ENCODE measurements around the gene MPRIP. TPM values are rescaled to one million over a fixed set of nuclear protein-coding genes. Genes with fewer than 3 reads are reported as not detected.

MPRIP gene
- total and polyA plus RNA-seq, 4 donors, result 121 to 342 (median 175) TPM

- DNase-seq, result no peak
- WGBS, 2 donors, result 89 to 91% methylated on average over 14 of the region's 14 CpGs
Measured at GRCh38 chr17:16997514-16998429, 44.5 kb upstream of the MPRIP start.

DNA sequence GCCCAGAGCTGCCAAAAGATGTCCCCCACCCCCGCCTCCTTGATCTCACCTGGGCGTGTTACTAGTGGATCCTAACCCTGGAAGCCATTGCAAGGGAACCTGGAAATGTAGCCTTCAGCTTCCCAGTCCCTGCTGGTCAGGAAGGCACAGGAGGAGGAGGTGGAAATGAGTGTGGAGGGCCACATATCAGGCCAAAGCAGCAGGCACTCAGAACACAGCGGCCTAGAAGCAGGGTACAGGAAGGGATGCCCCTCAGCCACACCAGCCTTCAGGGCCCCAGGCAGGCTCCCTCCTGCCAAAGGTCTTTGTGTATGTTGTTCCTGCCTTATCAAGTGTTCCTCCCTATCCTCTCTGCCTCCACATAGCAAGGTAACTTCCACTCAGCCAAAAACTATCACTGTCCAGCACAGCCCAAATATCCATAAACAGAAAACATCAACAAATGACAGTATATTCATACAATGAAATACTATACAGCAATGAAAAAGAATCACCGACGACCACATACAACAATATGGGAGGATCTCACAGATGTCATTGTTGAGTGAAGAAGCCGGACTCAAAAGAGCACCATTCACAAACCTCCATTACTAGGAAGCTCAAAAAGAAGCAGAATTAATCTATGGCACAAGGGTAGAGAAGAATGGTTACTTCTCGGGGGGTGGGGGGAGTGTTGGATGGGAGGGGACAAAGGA is 42.2 kb upstream of the MPRIP start:
- ATAC-seq (ENCODE audit: insufficient read depth, low FRiP score), result no peak
- peaks cover 0 to 12% (median 3%) of the 10 kb centered on the region in 5 donors for H3K4me1 ChIP-seq (ENCODE audit: control insufficient read depth in 5 of 5, insufficient read depth in 5 of 5, low read length in 5 of 5)
- no peak overlapping the region for H3K4me3 ChIP-seq
- no peaks in the 10 kb centered on the region for H3K36me3 ChIP-seq (ENCODE audit: control insufficient read depth in 4 of 4, insufficient read depth in 4 of 4, low read length in 4 of 4)
- no peak for DNase-seq
- H3K9ac ChIP-seq (ENCODE audit: insufficient read depth in 1 of 2, low read length in 2 of 2), result no peak overlapping the region
- 89 to 95% methylated on average over 7 of the region's 7 CpGs for WGBS, 2 donors
- no peaks in the 10 kb centered on the region for H3K9me3 ChIP-seq (ENCODE audit: control insufficient read depth in 4 of 4, insufficient read depth in 3 of 4, low read length in 3 of 4)
- TF ChIP-seq CTCF (IDR thresholded peaks at IDR 0.05; ENCODE audit: control extremely low read depth, extremely low read depth), result no peak
- H3K27me3 ChIP-seq (ENCODE audit: control insufficient read depth in 3 of 3, insufficient read depth in 3 of 3, low read length in 2 of 3), result no peaks in the 10 kb centered on the region
- no peak overlapping the region for H3K27ac ChIP-seq (ENCODE audit: low read depth in 1 of 2, low read length in 1 of 2)

More at GRCh38 chr17:16997514-16998429, 44.5 kb upstream of the MPRIP start:
- Histone ChIP-seq H3K27ac (ENCODE audit: low read depth in 1 of 2, low read length in 1 of 2) (no peak overlapping the region), H3K4me3 (no peak overlapping the region), H3K9ac (ENCODE audit: insufficient read depth in 1 of 2, low read length in 2 of 2) (no peak overlapping the region), H3K27me3 (ENCODE audit: control insufficient read depth in 3 of 3, insufficient read depth in 3 of 3, low read length in 2 of 3) (no peaks in the 10 kb centered on the region), H3K36me3 (ENCODE audit: control insufficient read depth in 4 of 4, insufficient read depth in 4 of 4, low read length in 4 of 4) (no peaks in the 10 kb centered on the region), H3K9me3 (ENCODE audit: control insufficient read depth in 4 of 4, insufficient read depth in 3 of 4, low read length in 3 of 4) (no peaks in the 10 kb centered on the region), H3K4me1 (ENCODE audit: control insufficient read depth in 5 of 5, insufficient read depth in 5 of 5, low read length in 5 of 5) (peaks cover 0 to 4% (median 0%) of the 10 kb centered on the region in 5 donors)
- no peak for ATAC-seq (ENCODE audit: insufficient read depth, low FRiP score)
- peak; percentile 98 for TF ChIP-seq CTCF (IDR thresholded peaks at IDR 0.05; ENCODE audit: control extremely low read depth, extremely low read depth)

DNA sequence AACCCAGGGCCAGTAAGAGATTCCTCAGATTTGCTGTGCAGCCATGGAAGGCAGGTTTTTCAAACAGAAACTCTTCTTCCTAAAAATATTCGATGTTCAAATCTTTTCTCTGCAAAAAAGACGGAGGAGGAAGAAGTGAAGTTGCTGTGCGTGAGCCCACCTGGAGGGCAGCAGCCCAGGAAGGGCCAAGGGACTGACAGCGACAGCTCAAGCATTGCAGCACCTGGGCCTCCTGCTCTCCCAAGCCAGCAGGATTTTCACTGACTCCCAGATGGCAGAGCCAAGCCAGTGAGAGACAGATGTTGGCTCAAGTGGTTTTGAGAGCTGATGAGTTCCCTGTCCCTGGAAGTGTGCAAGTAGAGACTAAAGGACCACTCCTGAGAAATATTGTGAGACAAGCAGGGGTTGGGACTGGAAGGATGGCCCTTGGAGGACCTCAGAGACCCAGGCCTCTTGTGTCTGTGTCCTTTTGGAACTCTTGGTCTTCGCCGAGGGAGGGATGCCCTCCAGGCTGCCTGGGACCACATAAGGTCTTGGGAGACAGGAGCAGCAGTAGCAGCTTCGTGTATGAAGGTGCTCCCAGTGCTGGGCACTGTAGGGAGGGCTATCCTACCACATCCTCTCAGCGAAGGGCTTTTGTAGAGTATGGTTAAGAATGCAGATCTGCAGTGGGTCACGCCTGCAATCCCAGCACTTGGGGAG is 41.0 kb upstream of the MPRIP start:
- no peak overlapping the region for H3K27ac ChIP-seq (ENCODE audit: low read depth in 1 of 2, low read length in 1 of 2)
- TF ChIP-seq CTCF (IDR thresholded peaks at IDR 0.05; ENCODE audit: control extremely low read depth, extremely low read depth), result no peak
- H3K36me3 ChIP-seq (ENCODE audit: control insufficient read depth in 4 of 4, insufficient read depth in 4 of 4, low read length in 4 of 4), result no peaks in the 10 kb centered on the region
- H3K4me1 ChIP-seq (ENCODE audit: control insufficient read depth in 5 of 5, insufficient read depth in 5 of 5, low read length in 5 of 5), result peaks cover 0 to 12% (median 3%) of the 10 kb centered on the region in 5 donors
- H3K27me3 ChIP-seq (ENCODE audit: control insufficient read depth in 3 of 3, insufficient read depth in 3 of 3, low read length in 2 of 3), result no peaks in the 10 kb centered on the region
- DNase-seq (no peak), ATAC-seq (ENCODE audit: insufficient read depth, low FRiP score) (no peak)
- H3K9ac ChIP-seq (ENCODE audit: insufficient read depth in 1 of 2, low read length in 2 of 2), result no peak overlapping the region
- H3K4me3 ChIP-seq, result no peak overlapping the region
- no peaks in the 10 kb centered on the region for H3K9me3 ChIP-seq (ENCODE audit: control insufficient read depth in 4 of 4, insufficient read depth in 3 of 4, low read length in 3 of 4)
- 78 to 83% methylated on average over 9 of the region's 9 CpGs for WGBS, 2 donors

Data from lung (tissue), 12 donors.